Vagina (tissue), 2 donors: ENCODE results near the gene CCDC102B. TPM values are rescaled to one million over a fixed set of nuclear protein-coding genes. Genes with fewer than 3 reads are reported as not detected.

Experiments used
- DNase-seq, 2 donors: peaks; one replicate each; pipeline ENCODE4 v3.0.0-alpha.2; 2017; ENCODE audit errors: extremely low spot score in 2 of 2
- H3K27ac ChIP-seq: fragments of 200-600 bp; sonication (generic); one replicate; pipeline ENCODE4 v1.5.1; 2019
- H3K27me3 ChIP-seq: fragments of 200-600 bp; sonication (generic); one replicate; pipeline ENCODE4 v1.5.1; 2019
- H3K36me3 ChIP-seq, 2 donors: fragments of 200-600 bp; sonication (generic); one replicate each; pipeline ENCODE4 v1.5.1; 2017 to 2019
- H3K4me1 ChIP-seq: fragments of 200-600 bp; sonication (generic); one replicate; pipeline ENCODE4 v1.5.1; 2019
- H3K4me3 ChIP-seq, 2 donors: fragments of 200-600 bp; sonication (generic); 1 replicate in 1 of 2; 2 replicates in 1 of 2; pipeline ENCODE4 v1.5.1; 2016 to 2019
- H3K9me3 ChIP-seq: fragments of 200-600 bp; sonication (generic); one replicate; pipeline ENCODE4 v1.5.1; 2019
- CTCF ChIP-seq, 3 experiments: fragments of 450-650 bp in 2 of 3; fragments of 200-600 bp in 1 of 3; sonication (generic) in 1 of 3; IDR thresholded peaks; one replicate each; pipeline ENCODE4 v1.5.1; 2017 to 2019; ENCODE audit warnings: antibody characterized with exemption in 3 of 3, mild to moderate bottlenecking in 2 of 3, moderate library complexity in 2 of 3
- POLR2A ChIP-seq, 2 donors: fragments of 450-650 bp; IDR thresholded peaks; one replicate each; pipeline ENCODE4 v1.6.1; 2017; ENCODE audit warnings: antibody characterized with exemption in 2 of 2, mild to moderate bottlenecking in 2 of 2, moderate library complexity in 2 of 2
- POLR2AphosphoS5 ChIP-seq, 2 donors: sonication (generic); formaldehyde crosslinking; IDR thresholded peaks; one replicate each; pipeline ENCODE4 v1.9.0; 2017; ENCODE audit warnings: antibody characterized with exemption in 2 of 2, mild to moderate bottlenecking in 2 of 2, low read depth in 1 of 2; ENCODE audit not compliant: insufficient read depth in 1 of 2
- intact Hi-C: fragments of 100-400 bp; cut with DNase I; formaldehyde crosslinking; loops from one replicate; pipeline ENCODE4 v1.15.1; 2023
- total RNA-seq: library from RNA; depleted of rRNA; stranded (reverse); fragments of >200 nt; gene quantifications from one replicate; pipeline ENCODE4 v1.2.3, GENCODE V29; 2016

The CCDC102B gene
- total RNA-seq, 1 donor from 2014 or later, result 6.4 TPM

GRCh38 chr18:69031571-69031970 is 233.7 kb downstream of the CCDC102B start:
- no peak for DNase-seq
- H3K27me3 ChIP-seq, result no peaks in the 10 kb centered on the region
- H3K4me1 ChIP-seq, result no peaks in the 10 kb centered on the region
- intact Hi-C loops, result no loop called here
- TF ChIP-seq CTCF (IDR thresholded peaks at IDR 0.05) (no peak), POLR2A (IDR thresholded peaks at IDR 0.05) (no peak), POLR2AphosphoS5 (IDR thresholded peaks at IDR 0.05; ENCODE audit: insufficient read depth in 1 of 2, low read depth in 1 of 2) (no peak)
- no peaks in the 10 kb centered on the region for H3K36me3 ChIP-seq
- H3K9me3 ChIP-seq, result no peaks in the 10 kb centered on the region
- H3K27ac ChIP-seq, result no peak overlapping the region
- no peak overlapping the region for H3K4me3 ChIP-seq

DNA sequence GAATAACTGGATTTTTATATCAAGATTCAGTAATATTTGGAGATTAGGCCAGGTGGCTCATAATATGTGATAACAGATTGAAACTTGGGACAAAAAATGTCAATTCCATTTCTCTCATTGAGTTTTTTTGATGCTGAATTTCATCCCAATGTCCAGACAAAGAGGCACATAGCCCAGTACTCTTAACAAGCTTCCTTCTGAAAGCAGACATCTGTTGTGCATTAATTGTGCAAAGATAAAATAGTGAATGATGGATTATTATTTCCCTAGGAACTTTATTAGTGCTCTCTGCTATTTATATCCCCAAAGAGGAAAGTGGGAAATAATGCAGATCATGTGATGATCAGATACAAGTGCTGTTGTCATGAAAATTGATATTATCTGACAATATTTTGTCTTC is 234.1 kb downstream of the CCDC102B start:
- no peak for TF ChIP-seq CTCF (IDR thresholded peaks at IDR 0.05)
- TF ChIP-seq POLR2A (IDR thresholded peaks at IDR 0.05), result no peak
- TF ChIP-seq POLR2AphosphoS5 (IDR thresholded peaks at IDR 0.05; ENCODE audit: insufficient read depth in 1 of 2, low read depth in 1 of 2), result no peak
- H3K36me3 ChIP-seq, result no peaks in the 10 kb centered on the region
- H3K4me1 ChIP-seq, result no peaks in the 10 kb centered on the region
- intact Hi-C loops, result no loop called here
- H3K27ac ChIP-seq, result no peak overlapping the region
- no peak overlapping the region for H3K4me3 ChIP-seq
- H3K9me3 ChIP-seq, result no peaks in the 10 kb centered on the region
- no peaks in the 10 kb centered on the region for H3K27me3 ChIP-seq
- DNase-seq, result no peak

DNA sequence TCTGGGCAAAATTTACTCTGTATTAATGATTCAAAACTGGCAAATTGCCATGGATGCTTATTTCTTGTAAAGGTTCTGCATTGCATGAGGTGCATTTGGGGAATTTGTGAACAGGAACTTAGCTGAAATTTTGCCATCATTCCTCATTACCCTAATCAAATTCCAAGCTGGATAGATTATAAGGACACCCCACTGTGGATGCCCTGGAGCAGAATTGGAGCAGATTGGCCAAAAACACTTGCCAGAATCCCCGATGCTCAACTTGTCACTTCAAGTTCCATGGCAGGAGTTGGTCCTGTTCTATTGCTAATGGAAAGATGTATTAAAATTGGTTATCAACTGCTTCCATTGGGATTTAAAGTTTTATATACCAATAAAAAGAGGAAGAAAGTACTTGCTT is 237.9 kb downstream of the CCDC102B start:
- no peaks in the 10 kb centered on the region for H3K9me3 ChIP-seq
- no peak for DNase-seq
- TF ChIP-seq POLR2A (IDR thresholded peaks at IDR 0.05) (no peak), POLR2AphosphoS5 (IDR thresholded peaks at IDR 0.05; ENCODE audit: insufficient read depth in 1 of 2, low read depth in 1 of 2) (no peak), CTCF (IDR thresholded peaks at IDR 0.05) (no peak)
- H3K27ac ChIP-seq, result no peak overlapping the region
- intact Hi-C loops, result no loop called here
- H3K36me3 ChIP-seq, result no peaks in the 10 kb centered on the region
- no peak overlapping the region for H3K4me3 ChIP-seq
- H3K4me1 ChIP-seq, result no peaks in the 10 kb centered on the region
- H3K27me3 ChIP-seq, result no peaks in the 10 kb centered on the region

DNA sequence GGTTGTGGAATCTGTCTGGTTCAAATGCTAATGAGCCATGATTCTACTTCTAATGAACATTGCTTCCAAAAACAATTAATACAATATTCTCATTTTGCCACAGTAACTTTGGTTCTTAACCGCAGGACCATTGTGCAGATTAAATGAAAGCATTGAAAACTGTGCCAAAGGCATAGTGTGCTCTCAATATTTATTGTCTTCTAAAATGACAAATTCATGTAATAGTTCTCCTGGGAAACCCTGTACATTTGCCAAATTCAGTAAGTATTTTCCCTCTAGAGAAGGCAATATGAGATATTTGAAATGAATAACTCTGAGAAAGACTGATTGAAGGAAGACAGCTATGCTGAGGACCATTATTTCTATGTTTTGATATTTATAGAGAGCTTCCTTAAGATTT is 246.3 kb downstream of the CCDC102B start:
- Histone ChIP-seq H3K27me3 (no peaks in the 10 kb centered on the region), H3K4me3 (no peak overlapping the region), H3K4me1 (no peaks in the 10 kb centered on the region), H3K9me3 (no peaks in the 10 kb centered on the region), H3K27ac (no peak overlapping the region), H3K36me3 (no peaks in the 10 kb centered on the region)
- no peak for DNase-seq
- TF ChIP-seq POLR2A (IDR thresholded peaks at IDR 0.05) (no peak), POLR2AphosphoS5 (IDR thresholded peaks at IDR 0.05; ENCODE audit: insufficient read depth in 1 of 2, low read depth in 1 of 2) (no peak)
- intact Hi-C loops, result no loop called here

DNA sequence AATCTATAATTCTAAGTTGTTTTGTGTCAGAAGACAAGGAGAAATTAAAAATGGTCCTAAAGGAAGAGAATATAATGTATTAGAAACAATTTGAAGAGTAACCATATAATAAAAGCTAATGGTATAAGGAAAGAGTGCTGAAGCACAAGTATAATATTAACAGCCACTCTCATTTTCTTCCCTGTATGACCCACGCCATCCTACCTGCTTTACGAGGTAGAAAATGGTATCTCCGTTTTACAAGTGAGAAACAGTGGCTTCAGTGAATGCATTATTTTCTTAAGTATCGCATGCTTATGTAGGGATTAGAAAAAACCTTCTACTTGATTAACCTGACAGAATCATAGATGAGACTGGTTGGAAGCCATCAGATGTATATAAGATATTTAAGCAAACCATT is 266.2 kb downstream of the CCDC102B start:
- Histone ChIP-seq H3K4me1 (no peaks in the 10 kb centered on the region), H3K27me3 (no peaks in the 10 kb centered on the region), H3K36me3 (no peaks in the 10 kb centered on the region), H3K27ac (no peak overlapping the region), H3K4me3 (no peak overlapping the region), H3K9me3 (no peaks in the 10 kb centered on the region)
- DNase-seq, result no peak
- intact Hi-C loops, result no loop called here
- no peak for TF ChIP-seq POLR2AphosphoS5 (IDR thresholded peaks at IDR 0.05; ENCODE audit: insufficient read depth in 1 of 2, low read depth in 1 of 2)
- no peak for TF ChIP-seq CTCF (IDR thresholded peaks at IDR 0.05)
- no peak for TF ChIP-seq POLR2A (IDR thresholded peaks at IDR 0.05)

DNA sequence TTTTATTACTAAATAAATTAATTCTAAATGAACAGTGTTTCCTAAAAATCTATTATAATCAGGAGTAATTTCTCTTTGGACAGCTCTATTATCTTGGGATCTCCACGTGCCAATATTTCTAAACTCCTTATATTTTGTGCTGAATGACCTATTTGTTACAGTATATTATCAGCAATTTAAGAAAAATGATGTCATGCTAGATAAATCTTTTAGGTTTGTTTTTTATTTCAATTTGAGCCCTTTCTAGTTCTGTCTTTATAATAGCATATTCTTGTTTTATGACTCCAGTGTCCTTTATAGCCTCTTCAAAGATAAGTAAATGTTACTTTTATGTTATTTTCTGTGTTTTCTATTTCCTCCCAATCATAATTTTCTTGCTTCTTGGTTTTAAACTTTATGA is 269.2 kb downstream of the CCDC102B start:
- intact Hi-C loops, result no loop called here
- no peaks in the 10 kb centered on the region for H3K36me3 ChIP-seq
- no peak for TF ChIP-seq CTCF (IDR thresholded peaks at IDR 0.05)
- no peak for TF ChIP-seq POLR2AphosphoS5 (IDR thresholded peaks at IDR 0.05; ENCODE audit: insufficient read depth in 1 of 2, low read depth in 1 of 2)
- no peak for TF ChIP-seq POLR2A (IDR thresholded peaks at IDR 0.05)
- H3K4me3 ChIP-seq, result no peak overlapping the region
- H3K9me3 ChIP-seq, result no peaks in the 10 kb centered on the region
- H3K4me1 ChIP-seq, result no peaks in the 10 kb centered on the region
- no peak overlapping the region for H3K27ac ChIP-seq
- no peak for DNase-seq
- no peaks in the 10 kb centered on the region for H3K27me3 ChIP-seq
